Upper lobe of left lung (tissue), 4 donors: ENCODE measurements around the gene CENPP.

Experiments used
- POLR2A ChIP-seq, 4 donors: fragments of 450-650 bp; IDR thresholded peaks; one replicate each; pipeline ENCODE4 v1.5.1; 2016 to 2017; ENCODE audit warnings: antibody characterized with exemption in 4 of 4, mild to moderate bottlenecking in 2 of 4
- TF ChIP-seq, protein P1 (sequence below), 6 experiments: fragments of 450-650 bp in 4 of 6; fragments of 200-600 bp in 2 of 6; sonication (generic) in 2 of 6; IDR thresholded peaks; one replicate each; pipeline ENCODE4 v1.5.1; 2016 to 2019; ENCODE audit warnings: antibody characterized with exemption in 6 of 6

DNA sequence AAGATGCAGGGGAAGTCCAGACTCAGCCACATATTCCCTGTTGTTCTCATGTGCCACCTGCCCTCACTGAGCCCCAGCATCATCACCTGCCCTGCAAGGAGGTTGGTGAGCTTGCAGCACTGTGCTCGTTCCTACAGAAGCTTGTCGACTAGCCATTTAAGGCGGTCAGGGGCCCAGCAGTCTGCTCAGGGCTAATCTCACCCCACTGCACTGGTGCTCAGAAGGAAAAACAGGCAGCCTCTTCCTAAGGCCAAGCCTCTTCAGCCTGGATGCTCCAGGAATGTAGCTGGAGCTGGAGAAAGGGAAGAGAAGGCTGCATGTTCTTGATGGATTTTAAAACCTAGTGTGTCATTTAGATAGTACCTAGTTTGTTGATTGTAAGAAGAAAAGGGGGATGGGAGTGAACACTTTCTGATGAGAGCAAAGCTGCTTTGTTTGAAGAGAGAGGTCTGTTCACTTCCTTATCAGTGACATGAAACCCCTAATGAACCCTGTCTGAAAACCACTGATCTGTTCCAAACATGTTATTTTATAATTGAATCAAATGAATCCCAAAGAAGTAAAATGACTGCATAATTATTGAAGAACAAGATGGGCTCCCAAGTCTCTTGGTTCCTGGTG is 167.1 kb downstream of the CENPP start:
- TF ChIP-seq POLR2A (IDR thresholded peaks at IDR 0.05): no peak
- TF ChIP-seq, protein P1, sequence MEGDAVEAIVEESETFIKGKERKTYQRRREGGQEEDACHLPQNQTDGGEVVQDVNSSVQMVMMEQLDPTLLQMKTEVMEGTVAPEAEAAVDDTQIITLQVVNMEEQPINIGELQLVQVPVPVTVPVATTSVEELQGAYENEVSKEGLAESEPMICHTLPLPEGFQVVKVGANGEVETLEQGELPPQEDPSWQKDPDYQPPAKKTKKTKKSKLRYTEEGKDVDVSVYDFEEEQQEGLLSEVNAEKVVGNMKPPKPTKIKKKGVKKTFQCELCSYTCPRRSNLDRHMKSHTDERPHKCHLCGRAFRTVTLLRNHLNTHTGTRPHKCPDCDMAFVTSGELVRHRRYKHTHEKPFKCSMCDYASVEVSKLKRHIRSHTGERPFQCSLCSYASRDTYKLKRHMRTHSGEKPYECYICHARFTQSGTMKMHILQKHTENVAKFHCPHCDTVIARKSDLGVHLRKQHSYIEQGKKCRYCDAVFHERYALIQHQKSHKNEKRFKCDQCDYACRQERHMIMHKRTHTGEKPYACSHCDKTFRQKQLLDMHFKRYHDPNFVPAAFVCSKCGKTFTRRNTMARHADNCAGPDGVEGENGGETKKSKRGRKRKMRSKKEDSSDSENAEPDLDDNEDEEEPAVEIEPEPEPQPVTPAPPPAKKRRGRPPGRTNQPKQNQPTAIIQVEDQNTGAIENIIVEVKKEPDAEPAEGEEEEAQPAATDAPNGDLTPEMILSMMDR (IDR thresholded peaks at IDR 0.05): no peak
